Heart left ventricle (tissue), 13 donors: ENCODE data around the gene ZNF445.

Source experiments
- CTCF ChIP-seq, 12 donors: fragments of 200-600 bp; sonication (generic) in 4 of 12; IDR thresholded peaks; one replicate each; pipeline versions ENCODE4 v1.5.0 to v1.8.0; 2018 to 2022; ENCODE audit warnings: antibody characterized with exemption in 12 of 12, mild to moderate bottlenecking in 5 of 12
- POLR2A ChIP-seq, 2 donors: fragments of 450-650 bp; IDR thresholded peaks; one replicate each; pipeline ENCODE4 v1.6.1; 2017; ENCODE audit warnings: antibody characterized with exemption in 2 of 2, mild to moderate bottlenecking in 2 of 2, moderate library complexity in 2 of 2
- donor health status: ischemic (EF 13 %, LVEDD 7.1; RV severe dilation, severe dysfunction).
- donor health status: DM: no; HTN: yes; CAD: no.
- donor health status: DM: no; HTN: no; CAD: no.
- donor health status: ischemic (EF 25% LVEDD 6.9; RV normal size, moderate dysfunction).
- donor health status: ischemic (EF 25% LVEDD 5.7; RV mildly dilated, moderate dysfunction).
- donor health status: ischemic (EF 35%, LVEDD 5.7; RV mildly dilated, moderate dysfunction).
- donor health status: nonischemic (EF 11% LVEDD 7.7; RV severe dilation, severe dysfunction).
- donor health status: DM: yes; HTN: yes; CAD: no.
- donor health status: PGD.
- donor health status: ischemic (EF 29% LVEDD 5.4; RV normal size, mild dysfunction).
- donor health status: nonischemic (EF 23%, LVEDD 6.1; RV moderate dilation, normal function).

- TF ChIP-seq POLR2A (IDR thresholded peaks at IDR 0.05) (no peak), CTCF (IDR thresholded peaks at IDR 0.05) (no peak)
Measured at GRCh38 chr3:44495636-44496415, 18.4 kb upstream of the ZNF445 start.
